Measurements from ENCODE around the gene PLEKHA6.

PLEKHA6 gene

GRCh38 chr1:204266504-204267034 lies 93.2 kb downstream of the PLEKHA6 start:
- no peak for TF ChIP-seq CTCF (IDR thresholded peaks at IDR 0.05)
- H3K4me3 ChIP-seq: no peak overlapping the region
- H3K9me3 ChIP-seq: no peaks in the 10 kb centered on the region
- peaks cover 0 to 71% (median 3%) of the 10 kb centered on the region in 3 donors for H3K36me3 ChIP-seq
- DNase-seq: no peak
- intact Hi-C loops (cut with DNase I; ENCODE audit: low total_unique reads): no loop called here
- H3K27me3 ChIP-seq: no peaks in the 10 kb centered on the region
- no peaks in the 10 kb centered on the region for H3K4me1 ChIP-seq
- no peak overlapping the region for H3K27ac ChIP-seq

- Histone ChIP-seq H3K4me3 (no peak overlapping the region), H3K27me3 (no peaks in the 10 kb centered on the region), H3K27ac (no peak overlapping the region), H3K4me1 (no peaks in the 10 kb centered on the region), H3K9me3 (no peaks in the 10 kb centered on the region), H3K36me3 (peaks cover 0 to 71% (median 6%) of the 10 kb centered on the region in 3 donors)
- intact Hi-C loops (cut with DNase I; ENCODE audit: low total_unique reads): no loop called here
- no peak for TF ChIP-seq CTCF (IDR thresholded peaks at IDR 0.05)
- no peak for DNase-seq
Measured at GRCh38 chr1:204265665-204266064, 94.1 kb downstream of the PLEKHA6 start.

GRCh38 chr1:204264805-204265204 lies 94.9 kb downstream of the PLEKHA6 start:
- Histone ChIP-seq H3K27me3 (no peaks in the 10 kb centered on the region), H3K4me3 (no peak overlapping the region), H3K27ac (no peak overlapping the region), H3K36me3 (peaks cover 0 to 77% (median 6%) of the 10 kb centered on the region in 3 donors), H3K9me3 (no peaks in the 10 kb centered on the region), H3K4me1 (no peaks in the 10 kb centered on the region)
- no peak for TF ChIP-seq CTCF (IDR thresholded peaks at IDR 0.05)
- intact Hi-C loops (cut with DNase I; ENCODE audit: low total_unique reads): no loop called here
- no peak for DNase-seq

- H3K27ac ChIP-seq: no peak overlapping the region
- intact Hi-C loops (cut with DNase I; ENCODE audit: low total_unique reads): no loop called here
- no peak for TF ChIP-seq CTCF (IDR thresholded peaks at IDR 0.05)
- H3K9me3 ChIP-seq: no peaks in the 10 kb centered on the region
- no peaks in the 10 kb centered on the region for H3K27me3 ChIP-seq
- DNase-seq: no peak
- peaks cover 0 to 91% (median 6%) of the 10 kb centered on the region in 3 donors for H3K36me3 ChIP-seq
- no peak overlapping the region for H3K4me3 ChIP-seq
- peaks cover 0 to 4% (median 0%) of the 10 kb centered on the region in 4 donors for H3K4me1 ChIP-seq
Measured at GRCh38 chr1:204263254-204263910, 96.3 kb downstream of the PLEKHA6 start.

GRCh38 chr1:204262506-204263253 lies 97.0 kb downstream of the PLEKHA6 start:
- intact Hi-C loops (cut with DNase I; ENCODE audit: low total_unique reads): no loop called here
- Histone ChIP-seq H3K27me3 (no peaks in the 10 kb centered on the region), H3K36me3 (peaks cover 0 to 90% (median 6%) of the 10 kb centered on the region in 3 donors), H3K27ac (no peak overlapping the region), H3K9me3 (no peaks in the 10 kb centered on the region), H3K4me3 (no peak overlapping the region), H3K4me1 (peaks cover 0 to 4% (median 0%) of the 10 kb centered on the region in 4 donors)
- DNase-seq: no peak
- no peak for TF ChIP-seq CTCF (IDR thresholded peaks at IDR 0.05)
